Measurements from ENCODE around the gene PGAM1.
"Not testable (repeated sequence)": the region's sequence is repeated elsewhere in the genome, so short reads cannot be mapped to it uniquely, and the experiment has no call there.

PGAM1 gene

GRCh38 chr10:97454330-97455036, 28.5 kb downstream of the PGAM1 start:
- DNase-seq (ENCODE audit: extremely low read depth in 1 of 2, low read depth in 1 of 2), result peak in 1 of 2 donors; percentile 21

GRCh38 chr10:97456034-97456685, 30.2 kb downstream of the PGAM1 start:
- DNase-seq (ENCODE audit: extremely low read depth in 1 of 2, low read depth in 1 of 2), result no peak

- DNase-seq (ENCODE audit: extremely low read depth in 1 of 2, low read depth in 1 of 2), result no peak
Observed at GRCh38 chr10:97456686-97457065, 30.7 kb downstream of the PGAM1 start.

GRCh38 chr10:97459111-97459510, 33.1 kb downstream of the PGAM1 start:
- no peak for DNase-seq (ENCODE audit: extremely low read depth in 1 of 2, low read depth in 1 of 2)

- no peak for DNase-seq (ENCODE audit: extremely low read depth in 1 of 2, low read depth in 1 of 2)
Observed at GRCh38 chr10:97459933-97460332, 33.9 kb downstream of the PGAM1 start.

- no peak for DNase-seq (ENCODE audit: extremely low read depth in 1 of 2, low read depth in 1 of 2)
Observed at GRCh38 chr10:97462309-97462708, 36.3 kb downstream of the PGAM1 start.

GRCh38 chr10:97463363-97464132, 37.6 kb downstream of the PGAM1 start:
- DNase-seq (ENCODE audit: extremely low read depth in 1 of 2, low read depth in 1 of 2), result no peak

GRCh38 chr10:97464226-97464625, 38.2 kb downstream of the PGAM1 start:
- no peak for DNase-seq (ENCODE audit: extremely low read depth in 1 of 2, low read depth in 1 of 2)

GRCh38 chr10:97465982-97466381, 40.0 kb downstream of the PGAM1 start:
- DNase-seq (ENCODE audit: extremely low read depth in 1 of 2, low read depth in 1 of 2), result no peak

- no peak for DNase-seq (ENCODE audit: extremely low read depth in 1 of 2, low read depth in 1 of 2)
Observed at GRCh38 chr10:97466755-97467154, 40.8 kb downstream of the PGAM1 start.

- no peak for DNase-seq (ENCODE audit: extremely low read depth in 1 of 2, low read depth in 1 of 2)
Observed at GRCh38 chr10:97468162-97468561, 42.2 kb downstream of the PGAM1 start.

GRCh38 chr10:97468781-97469180, 42.8 kb downstream of the PGAM1 start:
- not testable (repeated sequence) for DNase-seq (ENCODE audit: extremely low read depth in 1 of 2, low read depth in 1 of 2)

GRCh38 chr10:97474918-97475317, 48.9 kb downstream of the PGAM1 start:
- no peak for DNase-seq (ENCODE audit: extremely low read depth in 1 of 2, low read depth in 1 of 2)

GRCh38 chr10:97475936-97476594, 50.1 kb downstream of the PGAM1 start:
- DNase-seq (ENCODE audit: extremely low read depth in 1 of 2, low read depth in 1 of 2), result no peak

GRCh38 chr10:97479410-97479809, 53.4 kb downstream of the PGAM1 start:
- DNase-seq (ENCODE audit: extremely low read depth in 1 of 2, low read depth in 1 of 2), result not testable (repeated sequence)

GRCh38 chr10:97479939-97480338, 53.9 kb downstream of the PGAM1 start:
- DNase-seq (ENCODE audit: extremely low read depth in 1 of 2, low read depth in 1 of 2), result no peak

GRCh38 chr10:97481071-97481470, 55.1 kb downstream of the PGAM1 start:
- DNase-seq (ENCODE audit: extremely low read depth in 1 of 2, low read depth in 1 of 2), result no peak

- no peak for DNase-seq (ENCODE audit: extremely low read depth in 1 of 2, low read depth in 1 of 2)
Observed at GRCh38 chr10:97482381-97482780, 56.4 kb downstream of the PGAM1 start.

Measured in stimulated activated CD8-positive, alpha-beta memory T cell treated with anti-CD3 and anti-CD28 coated beads, Interleukin-7, amount 100 ng/mL, for 48 hours (primary cell).